Stimulated activated effector memory CD8-positive, alpha-beta T cell treated with anti-CD3 and anti-CD28 coated beads, Interleukin-12 subunit alpha, Interleukin-12 subunit beta, amount 100 ng/mL, for 72 hours (primary cell): ENCODE measurements around the gene LCE6A.

ENCODE experiments used
- ATAC-seq: fragments of 150-1000 bp; cut with Tn5 transposase; 2 replicates; pipeline ENCODE4 v1.10.0; 2021
- DNase-seq, 2 donors: peaks; one replicate each; pipeline ENCODE4 v3.0.0; 2021 to 2022; ENCODE audit warnings: low spot score in 2 of 2
- H3K27ac Mint-ChIP-seq: one replicate; pipeline ENCODE4 v1.8.0; 2022; ENCODE audit warnings: mild to moderate bottlenecking, mixed read lengths
- H3K36me3 Mint-ChIP-seq: one replicate; pipeline ENCODE4 v1.8.0; 2022; ENCODE audit warnings: mild to moderate bottlenecking, mixed read lengths
- H3K4me1 Mint-ChIP-seq: one replicate; pipeline ENCODE4 v1.8.0; 2022; ENCODE audit warnings: mixed read lengths
- H3K4me3 Mint-ChIP-seq: one replicate; pipeline ENCODE4 v1.8.0; 2022; ENCODE audit warnings: mild to moderate bottlenecking, mixed read lengths
- H3K9me3 Mint-ChIP-seq: one replicate; pipeline ENCODE4 v1.8.0; 2022; ENCODE audit warnings: mixed read lengths

LCE6A gene

DNA sequence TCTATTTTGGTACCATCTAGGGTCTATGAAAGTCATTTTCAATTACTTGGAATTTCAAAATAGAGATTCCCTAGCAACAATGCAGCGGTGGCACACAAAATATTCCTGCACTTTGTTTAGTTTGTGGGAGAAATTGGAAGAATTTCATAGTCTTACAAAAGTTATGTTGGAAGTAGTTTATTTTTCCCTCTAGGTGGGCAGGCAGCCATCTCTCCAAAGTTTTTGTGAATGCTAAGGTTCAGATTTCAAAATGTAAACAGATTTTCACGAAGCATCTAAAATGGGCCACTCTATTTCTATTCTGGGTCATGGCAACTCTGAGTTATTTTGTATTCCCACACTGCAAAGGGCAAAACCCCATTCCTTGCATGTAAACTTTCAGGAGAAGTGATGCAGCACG is 43.4 kb downstream of the LCE6A start:
- no peak overlapping the region for H3K4me3 Mint-ChIP-seq
- no peak overlapping the region for H3K27ac Mint-ChIP-seq
- no peaks in the 10 kb centered on the region for H3K4me1 Mint-ChIP-seq
- no peaks in the 10 kb centered on the region for H3K9me3 Mint-ChIP-seq
- DNase-seq (no peak), ATAC-seq (no peak)
- no peaks in the 10 kb centered on the region for H3K36me3 Mint-ChIP-seq

DNA sequence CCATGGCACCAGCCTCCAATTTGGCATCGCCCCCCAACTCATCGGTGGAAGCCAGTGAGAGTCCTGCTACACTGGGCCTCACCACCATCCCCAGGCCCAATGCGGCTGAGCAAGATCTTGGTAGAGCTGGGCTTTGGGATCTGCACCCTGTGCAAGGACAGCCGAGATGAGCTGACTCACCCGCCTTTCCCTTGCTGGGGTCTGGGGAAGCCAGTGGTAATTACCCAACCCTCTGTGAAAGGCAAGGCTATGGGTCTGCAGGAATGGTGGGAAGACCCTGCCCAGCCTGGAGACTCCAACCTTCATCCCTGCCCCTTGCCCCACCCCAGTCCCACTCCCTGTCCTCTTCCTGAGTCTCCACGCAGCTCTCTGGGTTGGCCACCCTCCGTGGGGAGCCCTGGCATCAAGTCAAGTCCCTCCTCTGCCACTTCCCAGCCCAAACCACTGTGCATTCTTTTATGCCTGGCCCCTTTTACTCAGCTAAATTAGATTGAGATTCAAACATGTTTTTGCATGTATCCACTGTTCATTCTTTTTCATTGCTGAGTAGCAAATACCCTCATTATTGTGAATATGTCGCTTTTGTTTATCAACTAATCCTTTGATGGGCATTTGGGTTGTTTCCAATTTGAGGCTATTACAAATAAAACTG is 44.2 kb downstream of the LCE6A start:
- no peaks in the 10 kb centered on the region for H3K4me1 Mint-ChIP-seq
- H3K27ac Mint-ChIP-seq = no peak overlapping the region
- DNase-seq (no peak), ATAC-seq (no peak)
- no peak overlapping the region for H3K4me3 Mint-ChIP-seq
- H3K9me3 Mint-ChIP-seq = no peaks in the 10 kb centered on the region
- no peaks in the 10 kb centered on the region for H3K36me3 Mint-ChIP-seq

GRCh38 chr1:152888126-152888525 is 45.5 kb downstream of the LCE6A start:
- H3K9me3 Mint-ChIP-seq = no peaks in the 10 kb centered on the region
- ATAC-seq (no peak), DNase-seq (no peak)
- no peaks in the 10 kb centered on the region for H3K4me1 Mint-ChIP-seq
- no peaks in the 10 kb centered on the region for H3K36me3 Mint-ChIP-seq
- H3K4me3 Mint-ChIP-seq = no peak overlapping the region
- no peak overlapping the region for H3K27ac Mint-ChIP-seq
